GM12878 (cell line): ENCODE measurements around the gene ALDH1A3. TPM values are rescaled to one million over a fixed set of nuclear protein-coding genes. Genes with fewer than 3 reads are reported as not detected.
A peak's percentile ranks its signal among the peaks of the same experiment; 100 is the strongest.

Experiments used
- ATAC-seq: fragments of 200-7000 bp; cut with Tn5 transposase; 3 replicates; pipeline ENCODE4 v1.9.1; 2020; ENCODE audit warnings: mild to moderate bottlenecking, moderate library complexity
- BruUV-seq: library from RNA; stranded (reverse); fragments of 400-500 nt; replicated peaks from 2 replicates; lab custom pipeline; 2021; lab: Mats Ljungman, UMichigan
- CTCF ChIA-PET: fragments of 300-600 bp; sonication (Branson Sonifier 250); formaldehyde crosslinking; extraction: SDS; loops from one replicate; lab custom pipeline; 2021; ENCODE audit warnings: inconsistent platforms; lab: Yijun Ruan, JAX
- POLR2A ChIA-PET: fragments of 350-600 bp; formaldehyde crosslinking; extraction: SDS; loops from one replicate; lab custom pipeline; 2021; ENCODE audit warnings: inconsistent platforms; lab: Charles Lee
- RAD21 ChIA-PET: fragments of 300-600 bp; sonication (Branson Sonifier 250); formaldehyde crosslinking; loops from one replicate; lab custom pipeline; 2023; ENCODE audit warnings: antibody characterized with exemption; ENCODE audit not compliant: unreplicated experiment; lab: Charles Lee
- SMC1A ChIA-PET: fragments of 300-600 bp; sonication (Branson Sonifier 250); formaldehyde crosslinking; loops from one replicate; lab custom pipeline; 2023; ENCODE audit not compliant: unreplicated experiment, uncharacterized antibody; lab: Charles Lee
- DNase-seq: peaks from one replicate; pipeline ENCODE4 v3.0.0-alpha.2; 2011; ENCODE audit warnings: low read depth, low spot score
- FAIRE-seq: peaks from 3 replicates; lab custom pipeline; 2011; peaks lifted over from hg19 to GRCh38; lab: Jason Lieb, UNC
- H2AFZ ChIP-seq: 2 replicates; pipeline ENCODE4 v1.6.0; 2011; ENCODE audit warnings: low read depth, low read length, control low read depth; ENCODE audit not compliant: control insufficient read depth
- H3K27ac ChIP-seq: 2 replicates; pipeline ENCODE4 v1.5.1; 2011; ENCODE audit warnings: control low read depth; ENCODE audit not compliant: control insufficient read depth, insufficient read depth
- H3K27me3 ChIP-seq, 2 experiments: replicated peaks in 1 of 2; 2 replicates each; pipeline versions ENCODE4 v1.6.0 to v1.6.1; 2011; ENCODE audit warnings: low read length in 1 of 2; ENCODE audit not compliant: control insufficient read depth in 2 of 2, insufficient read depth in 2 of 2
- H3K36me3 ChIP-seq, 2 experiments: 2 replicates each; pipeline ENCODE4 v1.5.1; 2011; ENCODE audit warnings: low read length in 1 of 2; ENCODE audit not compliant: control insufficient read depth in 2 of 2, insufficient read depth in 2 of 2
- H3K4me1 ChIP-seq: 2 replicates; pipeline ENCODE4 v1.6.1; 2011; ENCODE audit warnings: mild to moderate bottlenecking, low read length, moderate library complexity, mixed read lengths; ENCODE audit not compliant: control insufficient read depth, insufficient read depth
- H3K4me2 ChIP-seq: 2 replicates; pipeline ENCODE4 v1.6.0; 2011; ENCODE audit warnings: control low read depth; ENCODE audit not compliant: control insufficient read depth, insufficient read depth
- H3K4me3 ChIP-seq: fragments of 200-600 bp; sonication (generic); 2 replicates; pipeline ENCODE4 v1.5.1; 2016
- H3K79me2 ChIP-seq: 2 replicates; pipeline ENCODE4 v1.6.0; 2011; ENCODE audit warnings: low read length; ENCODE audit not compliant: control insufficient read depth, insufficient read depth
- H3K9ac ChIP-seq: 2 replicates; pipeline ENCODE4 v1.8.0; 2011; ENCODE audit warnings: low read length, control low read depth, mixed read lengths; ENCODE audit not compliant: control insufficient read depth, insufficient read depth
- H3K9me3 ChIP-seq: replicated peaks from 3 replicates; pipeline ENCODE4 v1.5.1; 2011; ENCODE audit warnings: mild to moderate bottlenecking, low read length; ENCODE audit not compliant: control insufficient read depth, insufficient read depth
- H4K20me1 ChIP-seq: 2 replicates; pipeline ENCODE4 v1.6.0; 2011; ENCODE audit not compliant: control insufficient read depth, insufficient read depth
- BCL11A ChIP-seq: IDR thresholded peaks from 2 replicates; pipeline ENCODE4 v1.6.1; 2011; ENCODE audit warnings: low read depth, low read length
- BCL3 ChIP-seq: IDR thresholded peaks from 2 replicates; pipeline ENCODE4 v1.6.1; 2011; ENCODE audit warnings: borderline replicate concordance, low read depth, mild to moderate bottlenecking, moderate library complexity, low read length; ENCODE audit not compliant: insufficient read depth, poor library complexity, severe bottlenecking
- CBFB ChIP-seq: IDR thresholded peaks from 2 replicates; pipeline ENCODE4 v1.6.1; 2016; ENCODE audit warnings: antibody characterized with exemption, low read depth
- EED ChIP-seq: sonication (generic); IDR thresholded peaks from 2 replicates; pipeline ENCODE4 v1.6.1; 2016; ENCODE audit warnings: antibody characterized with exemption, low read depth
- EGR1 ChIP-seq, 2 experiments: IDR thresholded peaks; 1 replicate in 1 of 2; 2 replicates in 1 of 2; pipeline ENCODE4 v1.6.1; 2011 to 2012; ENCODE audit warnings: low read depth in 2 of 2, low read length in 2 of 2, borderline replicate concordance in 1 of 2, mild to moderate bottlenecking in 1 of 2, moderate library complexity in 1 of 2
- MEF2B ChIP-seq: fragments of 450-650 bp; IDR thresholded peaks from 2 replicates; pipeline ENCODE4 v1.6.1; 2018; ENCODE audit warnings: mild to moderate bottlenecking, moderate library complexity; ENCODE audit not compliant: partially characterized antibody, poor library complexity, severe bottlenecking
- MYC ChIP-seq: IDR thresholded peaks from 2 replicates; pipeline ENCODE4 v1.6.1; 2011; ENCODE audit warnings: mild to moderate bottlenecking, low read length, moderate library complexity, inconsistent platforms; ENCODE audit not compliant: insufficient read depth, insufficient replicate concordance, insufficient read length, severe bottlenecking
- POU2F2 ChIP-seq: IDR thresholded peaks from 3 replicates; pipeline ENCODE4 v1.6.1; 2011; ENCODE audit warnings: low read depth, mild to moderate bottlenecking, low read length, borderline replicate concordance
- SIX5 ChIP-seq: IDR thresholded peaks from 2 replicates; pipeline ENCODE4 v1.6.1; 2011; ENCODE audit warnings: mild to moderate bottlenecking, low read depth, low read length, moderate library complexity; ENCODE audit not compliant: severe bottlenecking
- SMAD1 ChIP-seq: fragments of 450-650 bp; IDR thresholded peaks from 2 replicates; pipeline ENCODE4 v1.6.1; 2018; ENCODE audit warnings: mild to moderate bottlenecking, low read depth; ENCODE audit not compliant: partially characterized antibody
- TCF3 ChIP-seq: IDR thresholded peaks from 2 replicates; pipeline ENCODE4 v1.6.1; 2012; ENCODE audit warnings: low read depth, mild to moderate bottlenecking, low read length, borderline replicate concordance; ENCODE audit not compliant: insufficient read depth
- ZNF687 ChIP-seq: fragments of 450-650 bp; IDR thresholded peaks from 2 replicates; pipeline ENCODE4 v1.6.1; 2017; ENCODE audit warnings: mild to moderate bottlenecking, moderate library complexity
- WGBS: methylation state at CpG from one replicate; pipeline ENCODE4 v1.1.6; 2016; ENCODE audit warnings: low lambda C conversion rate; ENCODE audit not compliant: insufficient replicate concordance, insufficient coverage; ENCODE audit errors: missing lambda C conversion rate; 5-methylcytosine and 5-hydroxymethylcytosine counted together
- in situ Hi-C: fragments of 300-500 bp; cut with MboI; formaldehyde crosslinking; loops from 9 replicates; pipeline ENCODE4 v1.14.3; 2018; ENCODE audit warnings: mixed read lengths
- intact Hi-C: fragments of 100-400 bp; cut with micrococcal nuclease; formaldehyde crosslinking; loops from one replicate; pipeline ENCODE4 v1.14.2; 2022; ENCODE audit not compliant: unreplicated experiment
- polyA plus RNA-seq, 11 experiments: library from polyadenylated mRNA; depleted of rRNA in 4 of 11; unstranded in 6 of 11; stranded (reverse) in 5 of 11; fragments of >200 nt; fragmentation: Nextera tagmentation in 4 of 11; fragmentation: Illumina TruSeq in 1 of 11; extraction: Ambion mirVana in 4 of 11; extraction: Trizol in 1 of 11; gene quantifications; 1 replicate in 1 of 11; 2 replicates in 10 of 11; pipeline versions ENCODE4 v1.2.1 to v1.2.3, GENCODE V29; 2011 to 2016; ENCODE audit warnings: inconsistent platforms in 2 of 11, missing spikeins in 2 of 11, low read depth in 1 of 11
- total RNA-seq, 4 experiments: library from RNA; depleted of rRNA in 3 of 4; stranded (reverse); fragments of >200 nt in 3 of 4; fragmentation: Illumina TruSeq in 1 of 4; extraction: Trizol in 1 of 4; gene quantifications; 2 replicates each; pipeline versions ENCODE4 v1.2.1 to v1.2.3, GENCODE V29; 2013 to 2021

The ALDH1A3 gene
- total and polyA plus RNA-seq, 10 of the 15 experiments (the other 5 are each of a cell fraction or from before 2014, with no cell fraction given): 0.06 to 0.69 (median 0.18) TPM

- TF ChIP-seq BCL11A: no peak
Observed at GRCh38 chr15:100942656-100943425, 63.2 kb downstream of the ALDH1A3 start (continued).

GRCh38 chr15:100944244-100944895 is 64.7 kb downstream of the ALDH1A3 start:
- DNase-seq: no peak
- peak overlapping the region; percentile 17 for H3K27ac ChIP-seq
- no TSS peak for BruUV-seq
- H4K20me1 ChIP-seq: no peaks in the 10 kb centered on the region
- H3K9me3 ChIP-seq: no peaks in the 10 kb centered on the region; the same call in 2 of the 3 replicates
- peak overlapping the region; percentile 32 for H3K4me2 ChIP-seq
- no peaks in the 10 kb centered on the region for H3K27me3 ChIP-seq
- RAD21 ChIA-PET: interaction anchor here (1.1 to 5.7 kb wide), 11 partner anchors 9 to 63 kb away, joined by 3 to 152 read pairs (median 15); partner anchors contain the start of gene LRRK1
- FAIRE-seq: peak; percentile 54
- WGBS: 62% methylated on average over 7 of the region's 7 CpGs
- H3K4me3 ChIP-seq: peak overlapping the region; percentile 13
- in situ Hi-C loops: loop anchor here (25.0 kb wide), 1 partner anchor 1432 kb away; no protein-coding TSS in a partner anchor
- peaks cover 32% of the 10 kb centered on the region for H3K79me2 ChIP-seq
- POLR2A ChIA-PET: interaction anchor here (0.8 to 6.0 kb wide), 8 partner anchors 9 to 24 kb away, joined by 4 to 97 read pairs (median 6); partner anchors contain the start of gene LRRK1
- H3K9ac ChIP-seq: no peak overlapping the region
- no peaks in the 10 kb centered on the region for H3K36me3 ChIP-seq
- no peak overlapping the region for H2AFZ ChIP-seq
- H3K4me1 ChIP-seq: peaks cover 40% of the 10 kb centered on the region
- intact Hi-C loops: loop anchor here (1.0 kb wide), 1 partner anchor 23 kb away; no protein-coding TSS in a partner anchor
- SMC1A ChIA-PET: interaction anchor here (0.9 to 5.8 kb wide), 21 partner anchors 10 to 314 kb away, joined by 3 to 122 read pairs (median 6); partner anchors contain the start of gene LRRK1
- CTCF ChIA-PET: interaction anchor here (0.6 to 7.1 kb wide), 16 partner anchors 9 to 63 kb away, joined by 3 to 129 read pairs (median 6); partner anchors contain the start of gene LRRK1
- peak; percentile 28 for ATAC-seq
- TF ChIP-seq ZNF687: peak; percentile 63
- no peak for TF ChIP-seq BCL3
- no peak for TF ChIP-seq MEF2B
- no peak for TF ChIP-seq SIX5
- no peak for TF ChIP-seq CBFB
- no peak for TF ChIP-seq EED
- no peak for TF ChIP-seq MYC
- TF ChIP-seq SMAD1: no peak
- no peak for TF ChIP-seq POU2F2
- no peak for TF ChIP-seq TCF3
- TF ChIP-seq EGR1 (IDR thresholded peaks at IDR 0.05; ENCODE audit: borderline replicate concordance in 1 of 2, low read depth in 2 of 2, low read length in 2 of 2): no peak
